GM18858 (cell line): ENCODE measurements around the gene YPEL4.
"Not testable (repeated sequence)": the region's sequence is repeated elsewhere in the genome, so short reads cannot be mapped to it uniquely, and the experiment has no call there.

Experiments
- ATAC-seq: cut with Tn5 transposase; IDR thresholded peaks from one replicate; pipeline ENCODE4 v1.9.1; 2021; ENCODE audit not compliant: unreplicated experiment

The YPEL4 gene

DNA sequence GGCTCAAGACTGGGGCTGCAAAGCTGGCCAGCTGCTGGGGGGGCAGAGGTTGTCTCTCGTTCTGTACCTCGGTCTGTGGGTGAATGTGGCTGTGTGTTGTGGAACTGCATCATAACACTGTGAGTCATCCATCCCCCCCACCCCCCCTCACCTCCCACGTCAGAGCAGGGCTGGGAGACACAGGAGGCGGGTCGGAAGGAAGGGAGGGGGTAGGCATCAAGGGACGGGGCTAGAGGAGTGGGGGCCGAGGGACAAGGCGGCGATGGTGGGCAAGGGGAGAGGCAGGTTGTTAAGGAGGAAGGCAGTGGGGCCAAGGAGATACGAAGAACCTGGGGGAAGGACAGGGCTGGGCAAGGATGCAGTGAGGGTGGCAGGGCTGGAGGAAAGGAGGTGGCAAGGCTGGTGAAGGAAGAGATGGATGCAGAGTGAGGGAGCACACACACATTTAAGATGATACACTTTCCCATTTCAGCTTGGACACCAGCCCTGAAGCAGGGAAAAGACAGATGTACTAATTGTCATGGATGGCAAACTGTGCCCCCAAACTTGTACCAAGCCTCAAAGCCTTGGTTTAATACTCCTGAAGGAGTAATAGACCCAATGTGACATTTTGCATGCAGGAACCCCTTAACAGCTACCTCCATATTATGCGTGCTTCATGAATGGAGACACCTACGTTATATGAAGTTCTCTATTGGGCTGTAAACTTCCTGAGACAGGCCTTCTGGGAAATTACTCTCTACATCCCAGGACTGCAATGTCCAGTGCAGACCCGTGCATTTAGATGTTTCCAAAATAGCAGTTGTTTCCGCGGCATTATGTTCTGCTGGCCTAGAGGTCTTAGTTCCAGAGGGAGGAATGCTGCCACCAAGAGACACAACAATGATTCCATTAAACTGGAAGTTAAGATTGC lies at the start of gene YPEL4:
YPEL4 (minus strand) TSS at position 87 of the 913 bp plus-strand sequence. CDS start 2,805 bp downstream, outside the sequence.
- no peak for ATAC-seq

GRCh38 chr11:57698843-57699365 lies 49.2 kb upstream of the YPEL4 start:
- ATAC-seq = no peak

- not testable (repeated sequence) for ATAC-seq
Measured at GRCh38 chr11:57690474-57690873, 40.8 kb upstream of the YPEL4 start.

DNA sequence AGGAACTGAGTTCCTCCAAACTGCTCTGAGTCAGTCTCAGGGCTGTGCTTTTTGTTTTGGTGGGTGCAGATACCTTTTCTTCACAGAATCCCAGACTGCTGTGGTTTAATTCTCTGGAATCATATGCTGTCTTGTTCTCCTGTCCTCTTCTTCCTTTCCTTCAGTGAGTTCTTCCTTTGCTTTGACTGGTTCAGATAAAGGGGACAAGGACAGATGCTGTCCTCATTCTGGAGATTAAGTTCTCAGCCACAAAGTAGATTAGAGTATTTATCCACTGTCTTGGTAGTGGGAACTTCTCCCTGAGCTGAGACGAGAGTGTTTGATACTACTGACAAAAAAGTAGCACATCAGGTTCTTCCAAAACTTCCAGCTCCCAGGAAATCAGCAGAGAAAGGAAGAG lies 31.5 kb upstream of the YPEL4 start:
- ATAC-seq = no peak

DNA sequence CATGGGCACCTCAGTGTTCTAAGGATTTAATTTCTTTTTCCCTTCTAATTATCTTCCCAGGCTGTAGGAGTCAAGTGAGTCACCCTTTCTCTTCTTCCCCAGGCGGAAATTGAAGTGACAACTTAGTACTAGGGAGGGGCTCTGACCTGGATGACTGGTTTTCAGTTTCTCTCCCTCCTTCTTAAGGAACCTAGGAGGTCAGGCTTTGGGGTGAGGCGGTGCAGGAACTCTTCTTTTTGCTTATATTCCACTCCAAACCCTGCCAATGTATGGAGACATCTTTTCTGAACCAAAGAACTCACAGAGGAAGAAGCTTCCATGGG lies 30.8 kb upstream of the YPEL4 start:
- no peak for ATAC-seq

- no peak for ATAC-seq
Measured at GRCh38 chr11:57679396-57679795, 29.7 kb upstream of the YPEL4 start.

DNA sequence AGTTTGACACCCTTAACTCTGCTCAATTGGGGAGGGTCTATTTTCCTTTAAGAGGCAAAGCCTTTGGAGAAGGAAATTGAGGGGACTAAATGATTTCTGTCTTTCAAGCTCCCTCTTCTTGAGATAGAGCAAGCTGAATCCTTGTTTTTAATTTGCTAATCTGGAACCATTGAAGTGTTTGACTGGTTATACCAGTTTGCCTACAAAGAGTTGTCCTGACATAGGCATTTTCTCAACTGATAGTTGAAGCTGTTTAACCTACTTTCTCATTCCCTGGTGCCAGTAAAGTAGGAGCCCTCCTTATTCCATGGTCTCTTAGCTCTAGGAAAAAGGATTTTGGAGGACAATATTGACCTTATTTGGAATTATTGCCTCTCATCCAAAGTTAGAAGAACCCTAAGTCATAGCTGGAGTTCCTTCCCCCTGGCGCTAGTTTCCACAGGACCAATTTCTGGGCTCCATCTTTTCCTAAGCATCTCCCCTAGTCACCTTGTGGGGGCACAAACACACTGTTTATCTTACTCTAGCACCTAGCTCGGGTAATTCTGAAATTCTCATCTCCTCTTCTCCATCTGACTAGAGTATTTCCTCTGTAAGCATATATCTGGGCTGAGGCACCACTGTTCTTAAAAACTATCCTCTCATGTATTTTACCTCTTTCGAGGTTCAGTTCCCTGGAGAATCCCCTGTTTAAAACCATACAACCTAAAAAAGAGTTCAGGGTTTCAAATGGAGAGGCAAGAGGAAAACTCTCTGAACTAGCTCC lies 25.6 kb upstream of the YPEL4 start:
- no peak for ATAC-seq

GRCh38 chr11:57674251-57674650 lies 24.5 kb upstream of the YPEL4 start:
- ATAC-seq = no peak

DNA sequence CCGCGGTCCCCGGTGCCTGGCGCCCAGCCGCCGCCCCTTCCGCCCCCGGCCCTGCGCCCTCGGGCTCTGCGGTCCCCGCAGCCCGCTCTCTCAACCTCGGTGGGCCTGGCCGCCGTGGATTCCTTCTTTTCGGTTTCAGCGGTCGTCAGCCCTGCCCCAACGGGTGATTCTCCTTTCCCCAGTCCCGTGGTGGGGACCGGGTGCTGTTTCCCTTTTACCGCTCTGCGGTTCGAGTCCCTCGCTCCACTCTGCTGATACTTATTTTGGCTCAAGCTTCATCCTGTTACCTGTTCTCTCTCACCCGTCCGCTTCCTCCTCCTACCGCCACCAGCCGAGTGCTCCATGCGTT lies 18.7 kb upstream of the YPEL4 start:
- ATAC-seq = no peak

- peak; percentile 83 for ATAC-seq
Measured at GRCh38 chr11:57667736-57668433, 18.2 kb upstream of the YPEL4 start, which contains the start of gene ZDHHC5. Gene ZDHHC5, plus strand, starts transcription at chr11:57668114. Its CDS starts 4,977 bp downstream, at chr11:57673091.

DNA sequence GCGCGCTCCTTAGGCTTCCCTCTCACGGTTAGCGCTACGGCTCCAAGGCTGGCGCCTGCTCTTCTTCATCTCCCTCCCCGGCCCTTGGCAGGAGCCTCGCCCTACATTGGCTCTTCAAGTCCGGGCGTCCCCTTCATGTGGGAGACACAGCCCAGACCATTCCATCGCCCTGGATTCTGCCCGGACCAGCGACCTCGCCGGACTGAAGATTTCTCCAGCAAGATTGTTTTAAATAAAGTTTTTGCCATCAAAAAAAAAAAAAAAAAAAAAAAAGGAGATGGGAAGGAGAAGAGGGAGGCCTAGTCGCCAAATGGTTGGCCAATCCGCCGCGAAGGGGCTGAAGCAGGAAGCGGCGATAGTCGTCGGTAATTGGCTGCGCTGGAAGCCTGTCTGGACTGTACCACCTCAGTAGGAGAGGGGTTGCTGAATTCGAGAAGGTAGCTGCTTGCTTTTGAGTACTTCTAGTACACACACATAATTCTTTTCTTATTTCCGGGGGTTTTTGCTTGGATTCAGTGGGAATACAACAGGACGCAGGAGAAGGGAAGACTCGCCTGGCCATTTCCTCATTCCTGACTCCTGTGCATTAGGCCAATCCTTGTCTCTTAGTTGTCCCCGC lies 17.5 kb upstream of the YPEL4 start:
- ATAC-seq = peak; percentile 57

DNA sequence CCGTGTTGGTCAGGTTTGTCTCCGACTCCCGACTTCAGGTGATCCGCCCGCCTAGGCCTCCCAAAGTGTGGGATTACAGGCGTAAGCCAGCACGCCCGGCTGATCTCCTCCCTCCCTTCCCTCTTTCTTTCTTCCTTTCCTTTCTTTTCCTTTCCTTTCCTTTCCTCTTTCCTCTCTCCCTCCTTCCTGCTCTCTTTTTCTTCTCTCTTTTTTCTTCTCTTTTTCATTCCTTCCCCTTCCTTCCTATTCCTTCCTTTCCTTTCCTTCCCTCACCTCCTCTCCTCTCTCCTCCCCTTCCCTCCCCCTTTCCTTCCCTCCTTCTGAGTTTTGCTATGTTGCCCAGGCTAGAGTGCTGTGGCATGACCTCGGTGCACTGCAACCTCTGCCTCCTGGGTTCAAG lies 14.3 kb upstream of the YPEL4 start:
- no peak for ATAC-seq

DNA sequence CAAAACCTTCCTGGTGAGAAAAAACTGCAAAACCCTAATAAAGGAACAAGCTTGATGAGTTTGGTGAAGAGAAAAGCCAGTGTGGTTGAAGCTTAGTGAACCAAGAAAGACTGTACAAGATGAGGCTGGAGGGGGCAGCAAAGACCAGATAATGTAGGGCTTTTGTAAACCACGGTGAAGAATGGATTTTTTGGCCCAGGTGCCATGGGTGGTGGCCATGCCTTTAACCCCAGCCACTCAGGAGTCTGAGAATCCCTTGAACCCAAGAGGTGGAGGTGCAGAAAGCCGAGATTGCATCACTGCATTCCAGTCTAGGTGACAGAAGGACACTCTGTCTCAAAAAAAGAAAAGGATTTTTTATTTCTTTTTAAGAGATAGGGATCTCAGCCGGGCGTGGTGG lies 13.2 kb upstream of the YPEL4 start:
- ATAC-seq = no peak

GRCh38 chr11:57659669-57660068 lies 10.0 kb upstream of the YPEL4 start:
- ATAC-seq = no peak

- no peak for ATAC-seq
Measured at GRCh38 chr11:57658023-57658361, 8.3 kb upstream of the YPEL4 start.

DNA sequence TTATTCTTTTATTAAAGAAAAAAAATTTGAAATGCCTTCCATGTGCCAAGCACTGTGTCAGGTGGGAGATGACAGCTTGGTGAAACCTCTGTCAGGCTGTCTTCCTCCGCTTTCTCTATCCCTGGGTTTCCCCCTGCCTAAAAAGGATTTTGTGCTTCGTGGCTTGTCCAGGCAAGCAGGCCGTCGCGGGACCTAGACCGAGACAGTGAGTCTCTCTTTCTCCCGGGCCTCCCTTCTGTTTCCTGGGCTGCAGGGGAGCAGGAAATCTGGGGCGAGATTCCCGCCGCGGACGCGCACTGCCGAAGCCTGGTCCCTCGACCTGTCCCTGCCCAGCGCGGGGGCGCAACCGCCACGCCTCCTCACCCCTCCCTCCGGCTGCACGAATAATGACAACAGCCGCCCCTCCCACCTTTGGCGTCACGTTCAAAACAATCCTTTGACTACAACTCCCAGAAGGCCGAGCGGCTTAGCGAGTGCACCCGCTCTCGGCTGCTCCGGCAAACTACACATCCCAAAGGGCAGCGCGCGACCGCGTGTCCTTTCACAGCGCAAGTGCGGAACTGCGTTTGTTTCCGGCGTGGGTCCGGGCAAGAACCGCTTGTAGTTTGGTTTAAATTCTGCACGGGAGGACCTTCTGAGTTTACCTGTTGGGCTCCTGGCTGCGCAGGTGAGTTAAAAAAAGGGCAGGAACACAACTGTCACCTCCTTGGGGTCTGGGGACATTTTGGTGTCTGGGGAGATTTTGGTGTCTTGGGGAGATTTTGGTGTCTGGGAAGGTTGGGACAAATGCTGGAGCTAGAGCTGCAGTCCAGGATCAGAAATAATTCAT lies 7.7 kb upstream of the YPEL4 start, which contains the start of gene CLP1:
CLP1 (plus strand) TSS at position 569 of the 829 bp plus-strand sequence. CDS start 1,715 bp downstream, outside the sequence.
- peak; percentile 99 for ATAC-seq

DNA sequence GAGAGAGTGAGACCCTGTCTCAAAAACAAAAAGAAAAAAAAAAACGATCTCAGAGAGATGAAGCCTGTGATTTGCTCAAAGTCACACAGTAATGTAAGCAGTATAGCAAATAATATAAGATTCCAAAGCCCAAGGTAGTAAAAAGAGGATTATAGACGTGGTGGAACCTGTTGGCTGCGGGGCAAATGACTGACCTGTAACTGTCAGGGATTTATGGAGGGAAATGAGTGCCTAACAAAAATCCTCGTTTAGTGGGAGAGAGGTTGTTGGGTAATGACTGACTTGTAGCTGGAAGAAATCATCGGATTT lies 7.1 kb upstream of the YPEL4 start:
- ATAC-seq = no peak

- ATAC-seq = no peak
Measured at GRCh38 chr11:57653163-57653562, 3.5 kb upstream of the YPEL4 start.

DNA sequence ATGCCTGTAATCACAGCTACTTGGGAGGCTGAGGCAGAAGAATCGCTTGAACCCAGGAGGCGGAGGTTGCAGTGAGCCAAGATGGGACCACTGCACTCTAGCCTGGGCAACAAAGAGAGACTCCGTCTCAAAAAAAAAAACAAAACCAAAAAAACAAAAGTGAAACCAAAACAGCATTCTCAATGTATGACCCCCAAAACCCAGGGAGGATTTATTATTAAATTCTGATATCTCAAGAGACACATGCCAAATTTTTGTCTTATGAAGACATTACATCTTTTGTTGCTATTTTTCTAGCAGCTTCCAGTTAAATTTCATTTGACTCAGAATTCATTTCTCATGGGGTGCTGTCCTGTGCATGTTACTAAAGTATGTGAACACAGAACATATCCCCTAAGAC lies 3.0 kb upstream of the YPEL4 start:
- no peak for ATAC-seq

DNA sequence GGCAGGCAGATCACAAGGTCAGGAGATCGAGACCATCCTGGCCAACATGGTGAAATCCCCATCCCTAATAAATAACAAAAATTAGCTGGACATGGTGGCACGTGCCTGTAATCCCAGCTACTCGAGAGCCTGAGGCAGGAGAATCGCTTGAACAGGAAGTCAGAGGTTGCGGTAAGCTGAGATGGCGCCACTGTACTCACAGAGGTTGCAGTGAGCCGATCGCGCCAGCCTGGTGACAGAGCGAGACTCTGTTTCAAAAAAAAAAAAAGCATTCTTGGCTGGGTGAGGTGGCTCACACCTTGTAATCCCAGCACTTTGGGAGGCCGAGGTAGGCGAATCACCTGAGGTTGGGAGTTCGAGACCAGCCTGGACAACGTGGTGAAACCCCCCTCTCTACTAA lies 2.5 kb upstream of the YPEL4 start:
- not testable (repeated sequence) for ATAC-seq
